ENCODE data around the gene TSSC4. TPM values are rescaled to one million over a fixed set of nuclear protein-coding genes. Genes with fewer than 3 reads are reported as not detected.
"Not testable (repeated sequence)": the region's sequence is repeated elsewhere in the genome, so short reads cannot be mapped to it uniquely, and the experiment has no call there.

The TSSC4 gene
- total RNA-seq, 1 experiment from 2014 or later: 128 TPM

- not testable (repeated sequence) for H3K36me3 ChIP-seq; H3K4me3 ChIP-seq; H3K9me3 ChIP-seq (replicated peaks); H3K4me1 ChIP-seq (replicated peaks); H3K27me3 ChIP-seq (replicated peaks); H3K27ac ChIP-seq; DNase-seq (ENCODE audit: low read depth in 1 of 2, low spot score in 2 of 2)
Observed at GRCh38 chr11:2364386-2364785, 36.2 kb upstream of the TSSC4 start.

GRCh38 chr11:2365571-2366210 is 34.9 kb upstream of the TSSC4 start:
- DNase-seq (ENCODE audit: low read depth in 1 of 2, low spot score in 2 of 2): no peak
- Histone ChIP-seq H3K4me3 (no peak overlapping the region), H3K27me3 (replicated peaks) (no peaks in the 10 kb centered on the region), H3K9me3 (replicated peaks) (no peaks in the 10 kb centered on the region), H3K4me1 (replicated peaks) (peaks cover 5% of the 10 kb centered on the region; the same call in 1 of the 2 replicates), H3K36me3 (no peaks in the 10 kb centered on the region), H3K27ac (no peak overlapping the region)

GRCh38 chr11:2366276-2366675 is 34.3 kb upstream of the TSSC4 start:
- Histone ChIP-seq H3K36me3 (no peaks in the 10 kb centered on the region), H3K4me1 (replicated peaks) (peaks cover 5% of the 10 kb centered on the region; the same call in 1 of the 2 replicates), H3K4me3 (no peak overlapping the region), H3K27ac (no peak overlapping the region), H3K9me3 (replicated peaks) (no peaks in the 10 kb centered on the region), H3K27me3 (replicated peaks) (no peaks in the 10 kb centered on the region)
- no peak for DNase-seq (ENCODE audit: low read depth in 1 of 2, low spot score in 2 of 2)

- Histone ChIP-seq H3K9me3 (replicated peaks) (no peaks in the 10 kb centered on the region), H3K27ac (no peak overlapping the region), H3K27me3 (replicated peaks) (no peaks in the 10 kb centered on the region), H3K36me3 (no peaks in the 10 kb centered on the region), H3K4me1 (replicated peaks) (peaks cover 5% of the 10 kb centered on the region; the same call in 1 of the 2 replicates), H3K4me3 (no peak overlapping the region)
- DNase-seq (ENCODE audit: low read depth in 1 of 2, low spot score in 2 of 2): no peak
Observed at GRCh38 chr11:2366733-2367132, 33.8 kb upstream of the TSSC4 start.

GRCh38 chr11:2367266-2368160 is 33.0 kb upstream of the TSSC4 start:
- Histone ChIP-seq H3K36me3 (no peaks in the 10 kb centered on the region), H3K9me3 (replicated peaks) (no peaks in the 10 kb centered on the region), H3K27me3 (replicated peaks) (no peaks in the 10 kb centered on the region)

GRCh38 chr11:2368178-2368850 is 32.2 kb upstream of the TSSC4 start:
- DNase-seq (ENCODE audit: low read depth in 1 of 2, low spot score in 2 of 2): no peak
- H3K4me1 ChIP-seq (replicated peaks): peaks cover 5% of the 10 kb centered on the region; the same call in 1 of the 2 replicates
- H3K27ac ChIP-seq: no peak overlapping the region
- H3K27me3 ChIP-seq (replicated peaks): no peaks in the 10 kb centered on the region
- no peak overlapping the region for H3K4me3 ChIP-seq
- H3K36me3 ChIP-seq: no peaks in the 10 kb centered on the region
- H3K9me3 ChIP-seq (replicated peaks): no peaks in the 10 kb centered on the region

More at GRCh38 chr11:2367266-2368160, 33.0 kb upstream of the TSSC4 start:
- peaks cover 5% of the 10 kb centered on the region; the same call in 1 of the 2 replicates for H3K4me1 ChIP-seq (replicated peaks)
- no peak overlapping the region for H3K4me3 ChIP-seq
- DNase-seq (ENCODE audit: low read depth in 1 of 2, low spot score in 2 of 2): no peak
- H3K27ac ChIP-seq: no peak overlapping the region

- Histone ChIP-seq H3K27me3 (replicated peaks) (no peaks in the 10 kb centered on the region), H3K9me3 (replicated peaks) (no peaks in the 10 kb centered on the region), H3K27ac (no peak overlapping the region), H3K36me3 (no peaks in the 10 kb centered on the region), H3K4me3 (no peak overlapping the region), H3K4me1 (replicated peaks) (peaks cover 5% of the 10 kb centered on the region; the same call in 1 of the 2 replicates)
- DNase-seq (ENCODE audit: low read depth in 1 of 2, low spot score in 2 of 2): no peak
Observed at GRCh38 chr11:2368851-2369180, 31.7 kb upstream of the TSSC4 start.

- peaks cover 5% of the 10 kb centered on the region; the same call in 1 of the 2 replicates for H3K4me1 ChIP-seq (replicated peaks)
- H3K27ac ChIP-seq: no peak overlapping the region
- no peak for DNase-seq (ENCODE audit: low read depth in 1 of 2, low spot score in 2 of 2)
- no peaks in the 10 kb centered on the region for H3K9me3 ChIP-seq (replicated peaks)
- no peak overlapping the region for H3K4me3 ChIP-seq
- no peaks in the 10 kb centered on the region for H3K36me3 ChIP-seq
- no peaks in the 10 kb centered on the region for H3K27me3 ChIP-seq (replicated peaks)
Observed at GRCh38 chr11:2369320-2369719, 31.2 kb upstream of the TSSC4 start.

GRCh38 chr11:2369896-2370295 is 30.7 kb upstream of the TSSC4 start:
- DNase-seq (ENCODE audit: low read depth in 1 of 2, low spot score in 2 of 2): no peak
- Histone ChIP-seq H3K27ac (no peak overlapping the region), H3K36me3 (no peaks in the 10 kb centered on the region), H3K4me1 (replicated peaks) (peaks cover 5% of the 10 kb centered on the region; the same call in 1 of the 2 replicates), H3K9me3 (replicated peaks) (no peaks in the 10 kb centered on the region), H3K4me3 (no peak overlapping the region), H3K27me3 (replicated peaks) (no peaks in the 10 kb centered on the region)

- DNase-seq (ENCODE audit: low read depth in 1 of 2, low spot score in 2 of 2): no peak
- H3K36me3 ChIP-seq: peaks cover 16% of the 10 kb centered on the region
- H3K9me3 ChIP-seq (replicated peaks): peaks cover 2% of the 10 kb centered on the region; the same call in 1 of the 2 replicates
- H3K4me3 ChIP-seq: no peak overlapping the region
- H3K27ac ChIP-seq: no peak overlapping the region
- H3K27me3 ChIP-seq (replicated peaks): no peaks in the 10 kb centered on the region
- peaks cover 12% of the 10 kb centered on the region for H3K4me1 ChIP-seq (replicated peaks)
Observed at GRCh38 chr11:2374456-2375201, 25.9 kb upstream of the TSSC4 start.

- H3K27ac ChIP-seq: no peak overlapping the region
- no peaks in the 10 kb centered on the region for H3K27me3 ChIP-seq (replicated peaks)
- H3K4me3 ChIP-seq: no peak overlapping the region
- H3K36me3 ChIP-seq: peaks cover 24% of the 10 kb centered on the region
- peaks cover 2% of the 10 kb centered on the region; the same call in 1 of the 2 replicates for H3K9me3 ChIP-seq (replicated peaks)
- H3K4me1 ChIP-seq (replicated peaks): peaks cover 20% of the 10 kb centered on the region
- DNase-seq (ENCODE audit: low read depth in 1 of 2, low spot score in 2 of 2): no peak
Observed at GRCh38 chr11:2375341-2375853, 25.2 kb upstream of the TSSC4 start.

GRCh38 chr11:2375964-2376551 is 24.5 kb upstream of the TSSC4 start:
- peaks cover 2% of the 10 kb centered on the region; the same call in 1 of the 2 replicates for H3K9me3 ChIP-seq (replicated peaks)
- no peak overlapping the region for H3K4me3 ChIP-seq
- DNase-seq (ENCODE audit: low read depth in 1 of 2, low spot score in 2 of 2): no peak
- H3K27ac ChIP-seq: no peak overlapping the region
- no peaks in the 10 kb centered on the region for H3K27me3 ChIP-seq (replicated peaks)
- H3K4me1 ChIP-seq (replicated peaks): peaks cover 26% of the 10 kb centered on the region
- H3K36me3 ChIP-seq: peaks cover 31% of the 10 kb centered on the region
